OCI-LY1 (cell line): ENCODE measurements around the gene EEIG1.

Experiments used
- H2AFZ ChIP-seq: fragments of 200-600 bp; sonication (generic), shearing (Covaris generic); 2 replicates; pipeline ENCODE4 v1.6.0; 2014; ENCODE audit warnings: antibody characterized with exemption, mild to moderate bottlenecking, low read length
- H3F3A ChIP-seq: fragments of 200-600 bp; sonication (generic), shearing (Covaris generic); 2 replicates; pipeline ENCODE4 v1.6.0; 2014; ENCODE audit warnings: mild to moderate bottlenecking, antibody characterized with exemption, low read length, moderate library complexity; ENCODE audit not compliant: insufficient read depth
- H3K27ac ChIP-seq: fragments of 200-600 bp; sonication (generic); 2 replicates; pipeline ENCODE4 v1.5.1; 2014; ENCODE audit warnings: low read length, mixed run types, mild to moderate bottlenecking, low read depth; ENCODE audit not compliant: poor library complexity, severe bottlenecking
- H3K27me3 ChIP-seq: fragments of 200-600 bp; sonication (generic); 2 replicates; pipeline ENCODE4 v1.6.0; 2014; ENCODE audit warnings: antibody characterized with exemption, mild to moderate bottlenecking, low read length, moderate library complexity; ENCODE audit not compliant: insufficient read depth
- H3K36me3 ChIP-seq: fragments of 200-600 bp; sonication (generic); 2 replicates; pipeline ENCODE4 v1.6.1; 2014; ENCODE audit warnings: mild to moderate bottlenecking, antibody characterized with exemption, low read length, moderate library complexity, mixed read lengths; ENCODE audit not compliant: insufficient read depth
- H3K4me1 ChIP-seq: fragments of 200-600 bp; sonication (generic); 2 replicates; pipeline ENCODE4 v1.5.1; 2014; ENCODE audit warnings: mild to moderate bottlenecking, low read length, moderate library complexity; ENCODE audit not compliant: insufficient read depth, severe bottlenecking
- H3K4me2 ChIP-seq: fragments of 200-600 bp; sonication (generic), shearing (Covaris generic); 2 replicates; pipeline ENCODE4 v1.6.1; 2014; ENCODE audit warnings: low read length
- H3K4me3 ChIP-seq: fragments of 200-600 bp; sonication (generic); 2 replicates; pipeline ENCODE4 v1.5.1; 2014; ENCODE audit warnings: low read length, low read depth, mild to moderate bottlenecking, mixed read lengths; ENCODE audit not compliant: poor library complexity, severe bottlenecking
- H3K79me2 ChIP-seq: fragments of 200-600 bp; shearing (Covaris generic); 2 replicates; pipeline ENCODE4 v1.6.1; 2016; ENCODE audit warnings: mixed run types, low read length, mixed read lengths; ENCODE audit not compliant: insufficient read depth
- H3K9ac ChIP-seq: fragments of 200-600 bp; sonication (generic), shearing (Covaris generic); 2 replicates; pipeline ENCODE4 v1.6.1; 2014; ENCODE audit warnings: mild to moderate bottlenecking, low read length, mixed read lengths
- H3K9me2 ChIP-seq: fragments of 200-600 bp; sonication (generic), shearing (Covaris generic); 2 replicates; pipeline ENCODE4 v1.6.1; 2014; ENCODE audit warnings: low read depth, mild to moderate bottlenecking, low read length, mixed read lengths
- H3K9me3 ChIP-seq: fragments of 200-600 bp; shearing (Covaris generic); 2 replicates; pipeline ENCODE4 v1.6.1; 2014; ENCODE audit warnings: low read length, mixed read lengths
- H4K20me1 ChIP-seq: fragments of 200-600 bp; sonication (generic), shearing (Covaris generic); 2 replicates; pipeline ENCODE4 v1.6.0; 2016; ENCODE audit warnings: mild to moderate bottlenecking, low read length; ENCODE audit not compliant: insufficient read depth
- CTCF ChIP-seq: fragments of 200-600 bp; sonication (generic), shearing (Covaris generic); IDR thresholded peaks from 2 replicates; pipeline ENCODE4 v1.5.1; 2017; ENCODE audit warnings: mild to moderate bottlenecking, antibody characterized with exemption, low read length, moderate library complexity, mixed read lengths
- EZH2 ChIP-seq: fragments of 200-600 bp; sonication (generic), shearing (Covaris generic); IDR thresholded peaks from 2 replicates; pipeline ENCODE4 v1.8.0; 2017; ENCODE audit warnings: borderline replicate concordance, mixed run types, mild to moderate bottlenecking, antibody characterized with exemption, low read length, moderate library complexity, mixed read lengths

EEIG1 gene

GRCh38 chr9:127934248-127934647 lies 46.5 kb downstream of the EEIG1 start:
- H3K9ac ChIP-seq, result no peak overlapping the region
- H2AFZ ChIP-seq, result no peak overlapping the region
- peaks cover 48% of the 10 kb centered on the region for H3K4me1 ChIP-seq
- H3K27me3 ChIP-seq, result peaks cover 7% of the 10 kb centered on the region
- peaks cover 24% of the 10 kb centered on the region for H3K36me3 ChIP-seq
- no peak overlapping the region for H3K4me2 ChIP-seq
- no peaks in the 10 kb centered on the region for H4K20me1 ChIP-seq
- no peaks in the 10 kb centered on the region for H3K79me2 ChIP-seq
- H3K4me3 ChIP-seq, result no peak overlapping the region
- TF ChIP-seq EZH2, result no peak
- TF ChIP-seq CTCF, result peak; percentile 9; the same call in 1 of the 2 replicates
- no peaks in the 10 kb centered on the region for H3F3A ChIP-seq
- no peak overlapping the region for H3K27ac ChIP-seq
- no peaks in the 10 kb centered on the region for H3K9me2 ChIP-seq
- no peaks in the 10 kb centered on the region for H3K9me3 ChIP-seq

GRCh38 chr9:127931092-127931881 lies 49.5 kb downstream of the EEIG1 start:
- peak overlapping the region; percentile 78 for H3K4me2 ChIP-seq
- no peak overlapping the region; the same call in 1 of the 2 replicates for H3K9ac ChIP-seq
- peak overlapping the region; percentile 67 for H3K4me3 ChIP-seq
- peaks cover 48% of the 10 kb centered on the region for H3K4me1 ChIP-seq
- no peaks in the 10 kb centered on the region for H3K9me2 ChIP-seq
- H3K36me3 ChIP-seq, result peaks cover 22% of the 10 kb centered on the region
- H4K20me1 ChIP-seq, result no peaks in the 10 kb centered on the region
- no peak overlapping the region for H2AFZ ChIP-seq
- H3K27me3 ChIP-seq, result peaks cover 9% of the 10 kb centered on the region
- TF ChIP-seq CTCF, result no peak
- TF ChIP-seq EZH2, result no peak
- H3K9me3 ChIP-seq, result no peaks in the 10 kb centered on the region
- no peaks in the 10 kb centered on the region for H3F3A ChIP-seq
- no peak overlapping the region for H3K27ac ChIP-seq
- no peaks in the 10 kb centered on the region for H3K79me2 ChIP-seq
